ENCODE data around the gene ATP5PO.
"Not testable (repeated sequence)": the region's sequence is repeated elsewhere in the genome, so short reads cannot be mapped to it uniquely, and the experiment has no call there.

ATP5PO gene

DNA sequence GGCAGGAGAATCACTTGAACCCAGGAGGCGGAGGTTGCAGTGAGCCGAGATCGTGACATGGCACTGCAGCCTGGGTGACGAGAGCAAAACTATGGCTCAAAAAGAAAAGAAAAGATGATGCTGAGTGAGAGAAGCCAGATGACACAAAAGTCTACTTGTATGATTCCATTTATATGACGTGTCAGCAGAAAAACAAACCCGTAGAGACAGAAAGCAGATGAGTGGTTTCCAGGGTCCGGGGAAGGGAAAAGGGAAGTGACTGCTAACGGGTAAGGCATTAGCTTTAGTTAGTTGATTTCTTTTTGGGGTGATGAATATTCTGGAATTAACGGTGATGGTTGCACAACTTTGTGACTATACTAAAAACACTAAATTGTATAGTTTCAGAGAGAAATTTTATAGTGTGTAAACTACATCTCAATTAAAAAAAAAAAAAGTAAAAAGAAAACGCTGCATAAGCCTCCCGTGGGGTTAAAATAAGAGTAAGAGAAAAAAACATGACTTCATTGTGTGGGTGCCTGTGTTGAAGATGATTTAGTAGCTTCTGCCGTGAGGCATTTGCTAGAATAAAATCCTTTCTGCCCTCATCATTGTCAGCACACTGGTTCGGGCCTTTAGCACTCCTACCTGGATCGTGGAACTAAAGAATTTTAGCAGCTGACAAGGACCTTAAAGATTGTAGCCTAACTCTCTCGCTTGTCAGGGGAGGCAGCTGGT, 24.7 kb upstream of the ATP5PO start:
- no peak for DNase-seq

GRCh38 chr21:33939226-33939625, 23.6 kb upstream of the ATP5PO start:
- no peak for DNase-seq

DNA sequence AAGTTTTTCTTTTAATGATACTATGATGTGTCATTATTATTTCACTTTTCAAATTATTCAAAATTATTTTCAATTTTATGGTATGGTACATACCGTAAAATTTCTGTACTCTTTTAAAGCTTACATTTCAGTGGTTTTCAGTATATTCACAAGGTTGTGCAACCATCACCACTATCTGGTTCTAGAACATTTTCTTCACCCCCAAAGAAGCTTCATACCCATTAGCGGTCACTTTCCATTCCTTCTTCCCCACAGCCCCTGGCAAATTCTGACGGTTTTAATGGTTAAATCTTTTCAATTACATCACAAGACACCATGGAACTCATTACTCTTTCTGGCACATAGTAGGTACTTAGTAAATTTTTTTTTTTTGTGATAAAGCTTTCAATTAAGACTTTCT, 22.8 kb upstream of the ATP5PO start:
- DNase-seq, result peak; percentile 19

DNA sequence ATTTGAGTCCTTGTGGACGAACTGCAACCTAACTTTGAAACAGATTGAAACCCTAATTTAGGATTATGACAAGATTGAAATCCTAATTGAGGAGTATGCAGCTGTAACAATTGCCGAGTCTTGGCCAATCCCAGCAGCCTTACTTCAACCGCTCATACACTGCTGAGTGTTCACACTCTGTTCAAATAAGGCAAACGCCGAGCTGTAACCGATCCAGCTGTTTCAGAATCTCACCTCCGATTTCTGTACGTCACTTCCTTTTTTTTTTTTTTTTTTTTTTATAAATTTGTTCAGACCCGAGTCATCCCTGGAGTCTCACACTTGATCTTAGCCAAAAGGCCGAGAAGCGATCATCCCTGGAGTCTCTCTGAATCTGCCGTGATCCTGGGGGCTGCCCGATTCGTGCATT, 22.3 kb upstream of the ATP5PO start:
- peak; percentile 83 for DNase-seq

DNA sequence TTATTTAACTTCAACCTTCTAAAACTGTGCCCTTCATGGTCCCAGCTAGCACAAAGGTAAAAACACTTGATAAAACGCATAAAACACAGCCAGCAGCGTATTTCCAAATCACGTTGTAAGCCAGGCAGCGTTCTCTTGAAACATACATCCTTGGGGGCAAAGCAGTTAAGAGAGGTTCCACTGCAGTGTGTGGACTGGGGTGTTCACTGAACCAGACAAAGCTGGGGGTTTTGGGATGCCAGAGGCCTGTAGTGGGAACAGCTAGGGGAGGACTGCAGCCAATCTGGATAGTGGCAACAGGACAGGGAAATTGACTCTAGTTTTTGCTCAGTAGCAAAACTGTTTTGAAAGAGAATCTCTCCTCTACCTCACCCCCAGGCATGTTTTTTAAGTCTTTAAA, 21.5 kb upstream of the ATP5PO start:
- peak; percentile 21 for DNase-seq

GRCh38 chr21:33936301-33937038, 20.9 kb upstream of the ATP5PO start:
- peak; percentile 80 for DNase-seq

DNA sequence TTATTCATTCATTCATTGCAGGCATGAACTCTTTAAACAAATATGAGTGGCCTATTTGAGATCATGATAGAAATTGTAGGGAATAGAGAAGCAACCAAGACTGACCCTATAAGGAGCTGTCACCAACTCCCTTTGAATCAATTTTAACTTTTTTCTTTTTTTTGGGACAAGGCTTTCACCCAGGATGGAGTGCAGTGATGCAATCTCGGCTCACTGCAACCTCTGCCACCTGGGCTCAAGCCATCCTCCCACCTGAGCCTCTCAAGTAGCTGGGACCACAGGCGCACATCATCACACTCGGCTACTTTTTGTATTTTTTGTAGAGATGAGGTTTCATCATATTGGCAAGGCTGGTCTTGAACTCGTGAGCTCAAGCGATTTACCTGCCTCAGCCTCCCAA, 17.1 kb upstream of the ATP5PO start:
- DNase-seq, result peak; percentile 16

- DNase-seq, result no peak
These were observed 16.3 kb upstream of the ATP5PO start for GRCh38 chr21:33931799-33932390.

DNA sequence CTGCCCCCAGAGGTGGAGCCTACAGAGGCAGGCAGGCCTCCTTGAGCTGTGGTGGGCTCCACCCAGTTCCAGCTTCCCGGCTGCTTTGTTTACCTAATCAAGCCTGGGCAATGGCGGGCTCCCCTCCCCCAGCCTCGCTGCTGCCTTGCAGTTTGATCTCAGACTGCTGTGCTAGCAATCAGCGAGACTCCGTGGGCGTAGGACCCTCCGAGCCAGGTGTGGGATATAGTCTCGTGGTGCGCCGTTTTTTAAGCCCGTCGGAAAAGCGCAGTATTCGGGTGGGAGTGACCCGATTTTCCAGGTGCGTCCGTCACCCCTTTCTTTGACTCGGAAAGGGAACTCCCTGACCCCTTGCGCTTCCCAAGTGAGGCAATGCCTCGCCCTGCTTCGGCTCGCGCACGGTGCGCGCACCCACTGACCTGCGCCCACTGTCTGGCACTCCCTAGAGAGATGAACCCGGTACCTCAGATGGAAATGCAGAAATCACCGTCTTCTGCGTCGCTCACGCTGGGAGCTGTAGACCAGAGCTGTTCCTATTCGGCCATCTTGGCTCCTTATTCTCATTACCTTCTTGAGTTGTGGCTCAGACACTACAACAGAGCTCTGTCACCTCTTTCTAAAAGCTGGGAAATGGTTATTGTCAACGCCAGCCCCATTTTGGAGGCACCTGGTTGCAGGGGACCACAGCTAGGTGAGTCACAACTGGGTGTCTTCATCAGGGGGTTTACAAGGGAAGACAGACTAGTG, 15.6 kb upstream of the ATP5PO start:
- DNase-seq, result peak; percentile 86

DNA sequence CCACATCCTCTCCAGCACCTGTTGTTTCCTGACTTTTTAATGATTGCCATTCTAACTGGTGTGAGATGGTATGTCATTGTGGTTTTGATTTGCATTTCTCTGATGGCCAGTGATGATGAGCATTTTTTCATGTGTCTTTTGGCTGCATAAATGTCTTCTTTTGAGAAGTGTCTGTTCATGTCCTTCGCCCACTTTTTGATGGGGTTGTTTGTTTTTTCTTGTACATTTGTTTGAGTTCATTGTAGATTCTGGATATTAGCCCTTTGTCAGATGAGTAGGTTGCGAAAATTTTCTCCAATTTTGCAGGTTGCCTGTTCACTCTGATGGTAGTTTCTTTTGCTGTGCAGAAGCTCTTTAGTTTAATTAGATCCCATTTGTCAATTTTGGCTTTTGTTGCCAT, 10.6 kb upstream of the ATP5PO start:
- DNase-seq, result not testable (repeated sequence)

DNA sequence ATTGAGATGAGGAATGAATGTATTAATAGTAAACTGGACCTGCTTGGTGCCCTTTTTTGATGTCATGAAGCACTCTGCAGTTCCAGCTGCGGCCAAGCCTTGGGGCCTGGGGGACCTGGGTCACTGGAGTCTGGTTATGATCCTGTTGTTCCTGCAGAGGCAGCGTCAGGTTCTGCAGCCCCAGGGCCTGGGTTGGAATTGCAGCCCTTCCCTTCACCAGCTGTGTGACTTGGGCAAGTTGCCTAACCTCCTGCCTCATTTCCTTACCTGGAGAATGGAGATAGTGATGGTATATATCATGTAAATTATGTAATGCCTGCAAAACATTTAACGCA, 9.1 kb upstream of the ATP5PO start:
- DNase-seq, result no peak

DNA sequence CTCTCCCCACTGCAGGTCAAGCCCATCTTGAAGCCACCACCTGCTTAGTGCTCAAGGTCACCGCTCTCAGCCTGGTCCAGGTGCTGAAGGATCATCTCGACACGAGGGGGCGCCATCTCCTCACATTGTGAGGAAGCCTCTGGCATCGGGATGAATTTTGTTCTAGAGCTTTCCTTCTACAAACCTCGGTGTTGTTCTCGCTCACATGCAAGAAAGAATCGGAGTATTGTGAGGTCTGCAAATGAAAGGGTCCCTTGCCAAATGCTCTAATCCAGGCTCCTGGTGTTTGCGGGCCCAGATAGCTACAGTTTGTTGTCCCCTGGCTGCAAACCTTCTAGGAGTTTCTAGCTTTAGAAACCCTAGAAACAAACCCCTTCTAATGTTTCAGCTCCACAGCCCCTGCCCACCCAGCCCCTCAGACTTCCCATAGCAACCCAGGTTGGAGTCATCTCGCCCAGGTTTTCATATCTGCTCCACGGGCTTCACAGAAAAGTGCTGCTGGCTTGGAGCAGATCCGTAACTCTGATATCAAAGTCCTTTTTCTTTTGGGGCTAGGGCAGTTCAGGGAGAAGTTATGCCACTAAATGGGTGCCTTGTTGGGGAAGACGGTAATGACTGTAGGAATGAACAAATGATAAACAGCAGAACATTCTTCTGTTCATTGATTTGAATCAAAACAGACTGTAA, 8.6 kb upstream of the ATP5PO start:
- DNase-seq, result peak; percentile 87

- no peak for DNase-seq
These were observed 1.8 kb upstream of the ATP5PO start for GRCh38 chr21:33917421-33917820.

GRCh38 chr21:33916200-33916567, 580 bp upstream of the ATP5PO start:
- DNase-seq, result no peak

GRCh38 chr21:33914188-33914587, 1.4 kb downstream of the ATP5PO start:
- no peak for DNase-seq

DNA sequence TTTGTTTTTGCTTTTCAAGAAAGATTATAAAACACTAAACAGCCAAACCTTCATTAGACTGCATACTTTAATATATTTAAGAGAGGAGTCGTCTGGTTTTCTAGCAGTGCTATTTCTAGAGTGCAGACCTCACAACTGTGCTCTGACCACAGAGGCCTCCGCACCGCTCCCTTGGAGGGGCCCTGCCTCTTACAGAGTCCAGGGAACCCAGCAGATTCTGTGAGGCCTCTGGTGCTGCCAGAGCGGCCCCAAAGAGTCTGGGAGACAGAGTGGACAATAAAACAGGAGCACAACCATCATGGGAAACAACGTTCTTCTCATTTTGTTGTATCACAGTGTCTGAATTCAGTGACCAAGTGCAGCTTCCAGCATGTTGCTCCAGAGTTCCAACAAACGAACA, 5.8 kb downstream of the ATP5PO start:
- no peak for DNase-seq

DNA sequence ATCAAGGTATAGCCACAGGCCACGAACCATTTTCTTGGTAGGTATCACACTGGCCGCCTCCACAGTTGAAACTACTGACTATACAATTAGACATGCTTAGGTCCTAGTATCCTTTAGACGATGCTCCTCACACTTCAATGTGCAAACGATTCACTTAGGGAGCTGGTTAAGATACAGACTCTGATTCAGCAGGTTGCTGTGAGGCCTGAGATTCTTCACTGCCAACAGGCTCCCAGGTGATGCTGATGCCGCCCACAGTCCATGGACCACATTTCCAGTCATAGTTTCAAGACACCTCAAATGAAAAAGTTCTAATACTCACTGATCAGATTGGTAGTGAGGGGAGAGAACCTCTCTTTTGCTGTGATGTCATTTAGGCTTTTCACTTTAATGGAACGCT, 6.8 kb downstream of the ATP5PO start:
- DNase-seq, result no peak

- DNase-seq, result no peak
These were observed 11.6 kb downstream of the ATP5PO start for GRCh38 chr21:33904041-33904440.

DNA sequence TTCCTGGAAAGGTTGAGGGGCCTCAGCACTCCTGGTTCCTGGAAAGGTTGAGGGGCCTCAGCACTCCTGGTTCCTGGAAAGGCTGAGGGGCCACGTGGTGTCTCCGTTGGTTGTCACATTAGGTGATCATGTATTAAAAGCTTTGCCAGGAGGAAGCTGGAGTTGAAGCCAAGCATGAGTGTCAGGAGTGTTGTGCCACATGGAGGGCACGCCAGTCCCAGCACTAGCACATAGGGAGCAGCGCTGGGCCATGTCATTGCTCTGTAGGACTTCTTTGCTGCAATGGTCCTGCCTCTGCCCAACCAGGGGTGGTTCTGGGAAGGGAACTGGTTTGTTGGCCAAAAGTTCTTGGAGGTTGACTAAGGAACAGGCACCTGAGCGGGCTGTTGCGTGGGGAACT, 13.3 kb downstream of the ATP5PO start:
- no peak for DNase-seq

GRCh38 chr21:33901412-33902288, 14.0 kb downstream of the ATP5PO start:
- DNase-seq, result no peak

DNA sequence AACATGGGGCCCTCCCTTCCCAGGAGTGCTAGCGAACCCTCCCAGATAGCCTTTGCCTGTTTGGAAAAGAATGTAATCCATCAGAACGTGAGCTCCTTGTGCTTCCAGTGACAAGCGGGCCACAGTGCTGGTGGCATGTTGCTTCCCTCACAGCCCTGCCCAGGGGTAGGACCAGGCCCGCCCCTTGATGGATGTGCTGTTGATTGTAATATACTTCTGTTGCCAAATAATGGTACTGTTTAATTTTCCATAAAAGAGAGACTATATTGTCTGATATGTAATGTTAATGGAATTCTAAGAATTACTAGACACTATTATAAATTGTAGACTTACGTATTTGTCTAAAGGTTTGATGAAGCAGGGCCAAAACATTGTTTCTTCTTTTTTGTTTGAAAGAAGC, 16.4 kb downstream of the ATP5PO start:
- DNase-seq, result no peak

GRCh38 chr21:33898586-33898985, 17.0 kb downstream of the ATP5PO start:
- DNase-seq, result no peak

Measured in CD4-positive, alpha-beta T cell treated with Interleukin-17A for 1 hour (primary cell).